Mononuclear cell (primary cell): ENCODE data around the gene COL2A1. TPM values are rescaled to one million over a fixed set of nuclear protein-coding genes. Genes with fewer than 3 reads are reported as not detected.
"Not testable (repeated sequence)": the region's sequence is repeated elsewhere in the genome, so short reads cannot be mapped to it uniquely, and the experiment has no call there.

Experiments
- H3K27me3 ChIP-seq: 2 replicates; pipeline ENCODE4 v1.6.0; 2011; ENCODE audit warnings: low read length, control low read depth; ENCODE audit not compliant: insufficient read depth
- H3K4me1 ChIP-seq: 2 replicates; pipeline ENCODE4 v1.5.1; 2011; ENCODE audit warnings: mild to moderate bottlenecking, low read length, control low read depth; ENCODE audit not compliant: insufficient read depth
- H3K4me3 ChIP-seq: 2 replicates; pipeline ENCODE4 v1.5.1; 2011; ENCODE audit warnings: mild to moderate bottlenecking, low read length, moderate library complexity
- H3K9me3 ChIP-seq: 2 replicates; pipeline ENCODE4 v1.5.1; 2011; ENCODE audit warnings: low read depth, mild to moderate bottlenecking, control low read depth, low read length
- total RNA-seq: library from RNA; depleted of rRNA; stranded (reverse); fragments of >200 nt; gene quantifications from one replicate; pipeline ENCODE4 v1.2.3, GENCODE V29; 2012

COL2A1 gene
- total RNA-seq, 1 donor: not detected

DNA sequence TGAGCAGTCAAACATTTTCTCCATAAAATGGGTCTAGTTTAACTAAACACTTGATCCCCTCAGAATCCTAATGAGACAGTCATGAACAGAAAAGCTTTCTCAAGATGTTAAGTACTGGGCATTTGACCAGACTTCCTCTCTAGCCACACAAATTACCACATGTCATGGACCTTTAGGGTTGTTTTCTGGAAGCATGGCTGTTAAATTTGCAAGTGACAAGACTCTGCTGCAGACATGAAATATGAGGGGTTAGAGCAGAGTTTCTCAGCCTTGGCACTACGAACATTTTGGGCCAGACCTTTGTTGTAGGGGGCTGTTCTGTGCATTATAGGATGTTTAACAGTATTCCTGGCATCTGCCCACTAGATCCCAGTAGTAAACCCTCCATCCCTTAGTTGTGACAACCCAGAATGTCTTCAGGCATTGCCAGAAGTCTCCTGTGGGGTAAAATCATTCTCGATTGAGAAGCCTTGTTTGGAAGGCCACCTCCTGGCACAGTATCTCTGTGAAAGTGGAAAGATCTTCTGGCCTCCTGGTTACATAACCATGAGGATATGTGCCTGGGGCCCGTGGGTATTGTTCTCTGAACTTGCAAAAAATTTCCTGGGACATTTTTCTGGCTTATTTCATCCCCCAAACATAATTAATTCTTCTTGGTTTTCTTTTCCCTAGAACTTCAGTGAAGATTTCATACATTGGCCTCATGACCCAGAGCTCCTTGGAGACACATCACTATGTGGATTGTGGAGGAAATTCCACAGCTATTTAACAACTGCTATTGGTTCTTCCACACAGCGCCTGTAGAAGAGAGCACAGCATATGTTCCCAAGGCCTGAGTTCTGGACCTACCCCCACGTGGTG, 36.6 kb downstream of the COL2A1 start:
- Histone ChIP-seq H3K9me3 (no peaks in the 10 kb centered on the region), H3K4me1 (peaks cover 10% of the 10 kb centered on the region), H3K4me3 (no peak overlapping the region), H3K27me3 (no peaks in the 10 kb centered on the region)

GRCh38 chr12:47965581-47965980, 38.7 kb downstream of the COL2A1 start:
- Histone ChIP-seq H3K4me1 (peaks cover 10% of the 10 kb centered on the region), H3K4me3 (no peak overlapping the region), H3K27me3 (peaks cover 2% of the 10 kb centered on the region), H3K9me3 (no peaks in the 10 kb centered on the region)

- H3K4me1 ChIP-seq: peaks cover 10% of the 10 kb centered on the region
- peaks cover 2% of the 10 kb centered on the region for H3K27me3 ChIP-seq
- no peaks in the 10 kb centered on the region for H3K9me3 ChIP-seq
- H3K4me3 ChIP-seq: peak overlapping the region; percentile 87
Observed at GRCh38 chr12:47964106-47964728, 40.1 kb downstream of the COL2A1 start.

- Histone ChIP-seq H3K4me3 (peak within 1 kb of the TSS; percentile 87), H3K27me3 (peaks cover 2% of the 10 kb centered on the region), H3K4me1 (peaks cover 10% of the 10 kb centered on the region), H3K9me3 (no peaks in the 10 kb centered on the region)
Observed at GRCh38 chr12:47963340-47964040, 40.8 kb downstream of the COL2A1 start, which contains the start of gene TMEM106C. TSS of gene TMEM106C (plus strand) at chr12:47963596. CDS start at chr12:47964237, 641 bp downstream.

DNA sequence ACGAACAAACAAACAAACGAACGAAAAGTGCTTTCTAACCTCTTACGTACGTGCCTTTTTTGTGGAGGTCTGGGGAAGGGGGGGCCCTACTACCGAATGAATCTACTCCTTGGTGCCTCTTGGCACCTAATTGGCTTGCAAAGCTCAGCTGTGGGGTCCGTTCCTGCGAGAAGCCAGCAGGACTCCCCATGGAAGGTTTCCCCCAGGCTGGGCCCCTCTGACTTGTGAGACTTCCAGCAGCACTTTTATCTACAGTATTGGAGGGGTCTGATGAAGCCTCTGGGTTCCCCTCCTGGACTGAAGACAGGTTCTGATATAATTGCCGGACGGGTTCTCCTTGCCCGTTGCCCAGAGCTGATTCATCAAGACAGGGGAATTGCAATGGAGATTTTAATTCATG, 42.1 kb downstream of the COL2A1 start:
- H3K27me3 ChIP-seq: peaks cover 2% of the 10 kb centered on the region

DNA sequence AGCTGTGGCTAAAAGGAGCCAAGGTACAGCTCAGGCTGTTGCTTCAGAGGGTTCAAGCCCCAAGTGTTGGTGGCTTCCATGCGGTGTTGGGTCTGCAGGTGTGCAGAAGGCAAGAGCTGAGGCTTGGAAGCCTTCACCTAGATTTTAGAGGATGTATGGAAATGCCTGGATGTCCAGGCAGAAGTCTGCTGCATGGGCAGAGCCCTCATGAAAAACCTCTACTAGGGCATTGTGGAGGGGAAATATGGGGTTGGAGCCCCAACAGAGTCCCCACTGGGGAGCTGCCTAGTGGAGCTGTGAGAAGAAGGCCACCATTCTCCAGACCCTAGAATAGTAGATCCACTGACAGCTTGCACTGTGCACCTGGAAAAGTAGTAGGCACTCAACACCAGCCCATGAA, 46.6 kb downstream of the COL2A1 start:
- not testable (repeated sequence) for H3K4me1 ChIP-seq, H3K27me3 ChIP-seq, H3K9me3 ChIP-seq, H3K4me3 ChIP-seq

More for the DNA sequence above, 42.1 kb downstream of the COL2A1 start:
- Histone ChIP-seq H3K4me1 (peaks cover 10% of the 10 kb centered on the region), H3K9me3 (no peaks in the 10 kb centered on the region), H3K4me3 (no peak overlapping the region)

DNA sequence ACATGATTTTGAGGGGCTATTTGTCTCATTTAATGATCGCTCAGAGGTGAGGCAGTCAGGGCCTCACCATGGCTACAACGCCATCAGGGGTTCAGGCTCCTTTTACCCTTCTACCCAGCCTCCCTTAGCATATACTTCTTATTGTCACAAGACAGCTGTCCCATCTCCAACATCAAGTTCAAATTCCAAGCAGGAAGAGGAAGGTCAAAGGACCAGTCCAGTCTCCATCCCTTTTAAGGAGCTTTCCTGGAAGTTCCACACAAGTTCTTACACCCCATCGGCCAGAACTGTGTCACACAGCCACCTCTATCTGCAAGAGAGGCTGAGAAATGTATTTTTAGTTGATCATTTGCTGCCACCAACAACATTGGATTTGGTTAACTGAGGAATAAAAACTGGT, 49.2 kb downstream of the COL2A1 start:
- H3K4me1 ChIP-seq: no peaks in the 10 kb centered on the region
- H3K4me3 ChIP-seq: no peak overlapping the region
- H3K9me3 ChIP-seq: no peaks in the 10 kb centered on the region
- H3K27me3 ChIP-seq: no peaks in the 10 kb centered on the region

- no peaks in the 10 kb centered on the region for H3K27me3 ChIP-seq
Observed at GRCh38 chr12:47954467-47955045, 49.7 kb downstream of the COL2A1 start.

GRCh38 chr12:47954058-47954457, 50.2 kb downstream of the COL2A1 start:
- Histone ChIP-seq H3K4me3 (no peak overlapping the region), H3K4me1 (no peaks in the 10 kb centered on the region)

More at GRCh38 chr12:47954467-47955045, 49.7 kb downstream of the COL2A1 start:
- Histone ChIP-seq H3K4me3 (no peak overlapping the region), H3K4me1 (no peaks in the 10 kb centered on the region), H3K9me3 (no peaks in the 10 kb centered on the region)

DNA sequence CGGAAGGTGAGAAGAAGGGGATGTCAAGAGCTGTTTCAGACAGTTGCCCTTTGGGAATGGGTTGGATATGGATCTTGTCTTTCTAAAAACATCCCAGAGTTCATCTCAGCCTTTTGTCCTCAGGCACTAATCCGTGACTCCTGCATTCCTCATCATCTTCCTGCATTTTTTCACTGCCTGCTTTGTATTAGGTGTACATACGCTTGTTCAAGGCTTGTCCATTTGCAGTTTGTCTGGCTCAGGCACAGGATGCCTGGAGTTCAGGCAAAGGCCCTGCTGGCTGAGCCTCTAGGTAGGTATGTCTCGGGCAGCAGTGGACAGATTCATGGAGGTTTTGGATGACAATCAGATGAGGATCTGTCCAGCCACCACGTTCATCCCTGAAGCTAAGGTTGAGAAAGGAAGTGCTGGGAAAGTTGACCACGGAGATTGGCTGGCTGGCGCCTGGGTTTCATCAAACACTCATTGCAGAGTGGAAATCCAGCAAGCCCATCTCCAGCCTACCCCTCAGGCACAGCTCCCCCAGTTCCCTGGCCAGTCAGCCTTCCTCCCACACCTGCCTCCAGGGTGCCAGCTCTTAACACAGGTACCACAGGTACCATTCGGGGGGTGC, 53.3 kb downstream of the COL2A1 start:
- Histone ChIP-seq H3K9me3 (no peaks in the 10 kb centered on the region), H3K27me3 (no peaks in the 10 kb centered on the region), H3K4me3 (no peak overlapping the region), H3K4me1 (peaks cover 12% of the 10 kb centered on the region)

More at GRCh38 chr12:47954058-47954457, 50.2 kb downstream of the COL2A1 start:
- no peaks in the 10 kb centered on the region for H3K27me3 ChIP-seq
- H3K9me3 ChIP-seq: no peaks in the 10 kb centered on the region

DNA sequence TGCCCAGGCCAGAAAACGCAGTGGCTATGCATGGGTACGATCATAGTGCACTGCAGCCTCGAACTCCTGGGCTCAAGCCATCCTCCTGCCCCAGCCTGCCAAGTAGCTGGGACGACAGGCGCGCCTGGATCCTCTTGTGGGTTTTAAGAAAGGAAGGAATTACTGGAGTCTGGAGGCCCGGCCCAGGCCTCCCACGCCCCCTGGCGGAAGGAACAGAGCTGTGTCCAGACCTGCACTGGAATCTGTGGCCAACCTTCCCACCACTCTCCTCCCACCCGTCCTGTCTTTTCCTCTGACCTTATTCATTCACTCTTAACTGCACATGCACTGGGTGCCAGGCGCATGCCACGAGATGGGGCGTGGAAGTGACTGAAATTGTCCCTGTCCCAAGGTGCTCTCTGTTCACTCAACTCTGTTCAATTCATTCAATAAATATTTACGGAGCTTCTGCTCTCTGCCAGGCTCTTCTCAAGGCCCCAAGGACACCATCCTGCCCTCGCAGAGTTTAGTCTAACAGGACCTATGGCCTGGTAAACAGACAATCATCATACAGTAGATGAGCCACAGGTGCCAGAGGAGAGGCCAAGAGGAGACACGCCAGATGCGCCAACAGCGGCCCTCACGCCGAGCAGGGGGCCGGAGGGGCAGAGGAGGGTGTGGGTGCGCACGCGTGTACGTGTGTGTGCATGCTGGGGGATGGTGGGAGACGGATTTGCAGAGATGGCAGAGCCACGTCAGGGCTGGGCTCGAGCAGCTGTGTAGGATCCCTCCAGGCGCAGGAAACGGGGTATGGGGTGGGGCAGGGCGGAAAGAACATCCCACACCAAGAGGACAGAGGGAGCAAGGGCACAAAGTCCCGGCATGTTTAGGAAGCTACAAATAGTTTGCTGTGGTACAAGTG, 54.6 kb downstream of the COL2A1 start:
- Histone ChIP-seq H3K4me1 (peaks cover 12% of the 10 kb centered on the region), H3K4me3 (no peak overlapping the region), H3K27me3 (no peaks in the 10 kb centered on the region), H3K9me3 (no peaks in the 10 kb centered on the region)

DNA sequence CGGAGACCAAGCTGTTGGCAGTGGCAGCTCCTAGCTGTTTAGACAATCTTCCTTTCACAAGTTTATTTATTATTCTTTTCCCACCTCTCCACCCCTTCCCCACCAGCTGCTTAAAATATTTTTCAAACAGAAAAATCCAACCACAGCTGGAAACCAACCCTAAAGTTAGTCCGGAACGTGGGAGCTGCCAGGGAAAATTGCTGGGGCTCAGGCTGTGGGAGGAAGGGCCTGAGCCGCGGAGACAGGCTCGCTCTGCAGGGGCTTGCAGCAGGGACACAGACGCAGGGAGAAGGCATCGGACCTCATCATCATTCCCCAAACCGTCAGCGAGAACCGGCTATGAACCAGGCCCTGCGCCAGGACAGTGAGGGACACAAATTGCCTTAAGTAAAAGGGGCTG, 56.9 kb downstream of the COL2A1 start:
- Histone ChIP-seq H3K4me1 (peaks cover 12% of the 10 kb centered on the region), H3K27me3 (no peaks in the 10 kb centered on the region), H3K4me3 (no peak overlapping the region), H3K9me3 (no peaks in the 10 kb centered on the region)

DNA sequence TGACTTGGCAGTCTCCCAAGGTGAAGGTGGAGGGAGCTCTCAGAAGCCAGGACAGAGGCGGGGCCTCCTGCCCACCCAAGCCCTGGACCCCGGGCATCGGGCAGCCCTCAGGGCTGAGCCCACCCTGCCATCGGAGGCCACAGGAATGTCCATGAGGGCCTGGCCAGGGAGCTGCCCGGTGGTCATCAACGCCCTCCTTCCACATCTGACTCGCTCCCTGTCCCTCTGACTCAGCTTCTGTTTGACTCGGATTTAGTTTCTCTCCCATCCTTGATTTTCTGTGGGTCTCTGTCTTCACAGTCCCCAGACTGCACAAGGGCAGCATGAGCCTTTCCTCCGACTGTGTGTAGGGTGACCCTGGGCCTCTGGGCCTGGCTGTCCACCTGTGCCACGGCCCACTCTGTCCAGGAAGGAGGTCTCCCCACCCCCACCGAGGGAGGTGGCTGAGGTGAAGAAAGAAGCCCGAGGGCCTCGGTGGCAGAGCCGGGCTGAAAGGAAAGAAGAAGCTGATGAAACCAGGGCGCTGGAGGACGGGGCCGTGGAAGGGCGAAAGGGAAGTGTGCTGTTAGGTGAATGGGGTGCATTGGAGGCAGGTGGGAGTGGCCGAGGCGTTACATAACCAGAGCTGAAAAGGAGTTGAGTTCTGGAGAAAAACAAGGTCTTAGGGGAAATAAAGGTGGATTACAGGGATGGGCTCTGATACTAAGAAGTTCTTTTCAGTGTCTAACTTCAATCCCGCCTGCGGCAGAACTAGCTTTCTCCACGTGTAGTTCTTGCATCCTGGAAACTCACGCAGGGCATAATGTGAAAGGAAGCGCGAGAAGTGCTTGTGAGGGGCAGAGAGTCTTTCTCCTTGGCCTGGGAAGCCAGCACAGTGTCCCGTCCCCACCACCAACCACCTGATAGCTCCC, 57.6 kb downstream of the COL2A1 start:
- Histone ChIP-seq H3K4me3 (no peak overlapping the region), H3K4me1 (peaks cover 12% of the 10 kb centered on the region), H3K9me3 (no peaks in the 10 kb centered on the region), H3K27me3 (no peaks in the 10 kb centered on the region)
